GM12878 (cell line): ENCODE measurements around the gene NT5C. TPM values are rescaled to one million over a fixed set of nuclear protein-coding genes. Genes with fewer than 3 reads are reported as not detected.

Experiments
- CEBPZ ChIP-seq: fragments of 150-350 bp; IDR thresholded peaks from 2 replicates; pipeline ENCODE4 v1.6.1; 2016; ENCODE audit warnings: low read depth, low read length
- IKZF2 ChIP-seq, 2 experiments: fragments of 450-650 bp; IDR thresholded peaks; 2 replicates each; pipeline ENCODE4 v1.6.1; 2017; ENCODE audit warnings: mild to moderate bottlenecking in 2 of 2, moderate library complexity in 2 of 2
- TAF1 ChIP-seq: IDR thresholded peaks from 2 replicates; pipeline ENCODE4 v1.6.1; 2011; ENCODE audit warnings: mild to moderate bottlenecking, low read depth, low read length, borderline replicate concordance
- polyA plus RNA-seq, 11 experiments: library from polyadenylated mRNA; depleted of rRNA in 4 of 11; unstranded in 6 of 11; stranded (reverse) in 5 of 11; fragments of >200 nt; fragmentation: Nextera tagmentation in 4 of 11; fragmentation: Illumina TruSeq in 1 of 11; extraction: Ambion mirVana in 4 of 11; extraction: Trizol in 1 of 11; gene quantifications; 1 replicate in 1 of 11; 2 replicates in 10 of 11; pipeline versions ENCODE4 v1.2.1 to v1.2.3, GENCODE V29; 2011 to 2016; ENCODE audit warnings: inconsistent platforms in 2 of 11, missing spikeins in 2 of 11, low read depth in 1 of 11
- small RNA-seq: library from RNA; depleted of rRNA; stranded (forward); fragments of <200 nt; gene quantifications from one replicate; pipeline ENCODE3, GENCODE V24; 2014
- total RNA-seq, 4 experiments: library from RNA; depleted of rRNA in 3 of 4; stranded (reverse); fragments of >200 nt in 3 of 4; fragmentation: Illumina TruSeq in 1 of 4; extraction: Trizol in 1 of 4; gene quantifications; 2 replicates each; pipeline versions ENCODE4 v1.2.1 to v1.2.3, GENCODE V29; 2013 to 2021
- TF ChIP-seq, protein P1 (sequence below): fragments of 450-650 bp; conservative IDR thresholded peaks from 2 replicates; pipeline ENCODE4 v1.6.1; 2017; ENCODE audit warnings: mild to moderate bottlenecking, moderate library complexity

Gene NT5C
- total and polyA plus RNA-seq, 10 of the 15 experiments (the other 5 are each of a cell fraction or from before 2014, with no cell fraction given) = 3.7 to 158 (median 63.9) TPM

- TF ChIP-seq, protein P1, sequence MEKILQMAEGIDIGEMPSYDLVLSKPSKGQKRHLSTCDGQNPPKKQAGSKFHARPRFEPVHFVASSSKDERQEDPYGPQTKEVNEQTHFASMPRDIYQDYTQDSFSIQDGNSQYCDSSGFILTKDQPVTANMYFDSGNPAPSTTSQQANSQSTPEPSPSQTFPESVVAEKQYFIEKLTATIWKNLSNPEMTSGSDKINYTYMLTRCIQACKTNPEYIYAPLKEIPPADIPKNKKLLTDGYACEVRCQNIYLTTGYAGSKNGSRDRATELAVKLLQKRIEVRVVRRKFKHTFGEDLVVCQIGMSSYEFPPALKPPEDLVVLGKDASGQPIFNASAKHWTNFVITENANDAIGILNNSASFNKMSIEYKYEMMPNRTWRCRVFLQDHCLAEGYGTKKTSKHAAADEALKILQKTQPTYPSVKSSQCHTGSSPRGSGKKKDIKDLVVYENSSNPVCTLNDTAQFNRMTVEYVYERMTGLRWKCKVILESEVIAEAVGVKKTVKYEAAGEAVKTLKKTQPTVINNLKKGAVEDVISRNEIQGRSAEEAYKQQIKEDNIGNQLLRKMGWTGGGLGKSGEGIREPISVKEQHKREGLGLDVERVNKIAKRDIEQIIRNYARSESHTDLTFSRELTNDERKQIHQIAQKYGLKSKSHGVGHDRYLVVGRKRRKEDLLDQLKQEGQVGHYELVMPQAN = no peak
- TF ChIP-seq IKZF2 (IDR thresholded peaks at IDR 0.05) = no peak
- no peak for TF ChIP-seq CEBPZ
- no peak for TF ChIP-seq TAF1
These were observed 49.7 kb downstream of the NT5C start (continued) for GRCh38 chr17:75081611-75082540.

Small RNAs within 50 kb of the gene (small RNA-seq; reads per million reads assigned to genes)
- not detected for gene RF00019

Other genes with a start within 250 kb of the NT5C start
Only the 7 nearest of the 18 such genes appear.
- 201 and 218 TPM in 2 replicates for gene ATP5PD, start 84.8 kb downstream of the NT5C start, total RNA-seq (2014; rRNA removed)
- 303 and 307 TPM in 2 replicates for gene ATP5PD, start 84.8 kb downstream of the NT5C start, total RNA-seq (2014; rRNA removed; fragmentation: Illumina TruSeq; extraction: Trizol)
- gene ATP5PD, start 84.8 kb downstream of the NT5C start, total RNA-seq (2021) = 209 and 218 TPM in 2 replicates
- 172 and 241 TPM in 2 replicates for gene ATP5PD, start 84.8 kb downstream of the NT5C start, polyA plus RNA-seq (2011; rRNA removed)
- gene ATP5PD, start 84.8 kb downstream of the NT5C start, polyA plus RNA-seq (2014; fragmentation: Illumina TruSeq; extraction: Trizol) = 338 and 519 TPM in 2 replicates
- gene ATP5PD, start 84.8 kb downstream of the NT5C start, polyA plus RNA-seq (2014; fragmentation: Nextera tagmentation; extraction: Ambion mirVana) = 100 to 1,000 TPM; 710 to 772 TPM
- gene ATP5PD, start 84.8 kb downstream of the NT5C start, polyA plus RNA-seq (2014; rRNA removed) = 186 and 195 TPM in 2 replicates
- gene ATP5PD, start 84.8 kb downstream of the NT5C start, polyA plus RNA-seq (2016; fragmentation: Nextera tagmentation; extraction: Ambion mirVana) = 100 to 1,000 TPM; 436 to 445 TPM
- 13.6 and 14.2 TPM in 2 replicates for gene KCTD2, start 84.5 kb downstream of the NT5C start, total RNA-seq (2014; rRNA removed)
- gene KCTD2, start 84.5 kb downstream of the NT5C start, total RNA-seq (2014; rRNA removed; fragmentation: Illumina TruSeq; extraction: Trizol) = 11.9 and 13.3 TPM in 2 replicates
- 16.7 and 16.8 TPM in 2 replicates for gene KCTD2, start 84.5 kb downstream of the NT5C start, total RNA-seq (2021)
- 27.5 and 32.3 TPM in 2 replicates for gene KCTD2, start 84.5 kb downstream of the NT5C start, polyA plus RNA-seq (2011; rRNA removed)
- 17.3 and 20.0 TPM in 2 replicates for gene KCTD2, start 84.5 kb downstream of the NT5C start, polyA plus RNA-seq (2014; fragmentation: Illumina TruSeq; extraction: Trizol)
- 1 to 10 TPM; 1.5 to 2.2 TPM for gene KCTD2, start 84.5 kb downstream of the NT5C start, polyA plus RNA-seq (2014; fragmentation: Nextera tagmentation; extraction: Ambion mirVana)
- 15.6 and 16.1 TPM in 2 replicates for gene KCTD2, start 84.5 kb downstream of the NT5C start, polyA plus RNA-seq (2014; rRNA removed)
- 1 to 10 TPM; 1.5 to 4.5 TPM for gene KCTD2, start 84.5 kb downstream of the NT5C start, polyA plus RNA-seq (2016; fragmentation: Nextera tagmentation; extraction: Ambion mirVana)
- gene SLC16A5, start 43.8 kb downstream of the NT5C start, total RNA-seq (2014; rRNA removed) = 0.76 and 1.2 TPM in 2 replicates
- gene SLC16A5, start 43.8 kb downstream of the NT5C start, total RNA-seq (2014; rRNA removed; fragmentation: Illumina TruSeq; extraction: Trizol) = 0.88 and 0.94 TPM in 2 replicates
- 3.1 and 3.4 TPM in 2 replicates for gene SLC16A5, start 43.8 kb downstream of the NT5C start, total RNA-seq (2021)
- 0.17 and 0.30 TPM in 2 replicates for gene SLC16A5, start 43.8 kb downstream of the NT5C start, polyA plus RNA-seq (2011; rRNA removed)
- gene SLC16A5, start 43.8 kb downstream of the NT5C start, polyA plus RNA-seq (2014; fragmentation: Illumina TruSeq; extraction: Trizol) = 0.17 and 0.84 TPM in 2 replicates
- gene SLC16A5, start 43.8 kb downstream of the NT5C start, polyA plus RNA-seq (2014; fragmentation: Nextera tagmentation; extraction: Ambion mirVana) = under 1 TPM; 0.03 to 0.16 TPM
- gene SLC16A5, start 43.8 kb downstream of the NT5C start, polyA plus RNA-seq (2014; rRNA removed) = 2.4 and 3.0 TPM in 2 replicates
- gene SLC16A5, start 43.8 kb downstream of the NT5C start, polyA plus RNA-seq (2016; fragmentation: Nextera tagmentation; extraction: Ambion mirVana) = 1 to 10 TPM in 1 of 2 experiments, under 1 TPM in 1; 0.98 to 1.0 TPM
- gene ARMC7, start 21.8 kb downstream of the NT5C start, total RNA-seq (2014; rRNA removed) = 5.6 and 6.1 TPM in 2 replicates
- gene ARMC7, start 21.8 kb downstream of the NT5C start, total RNA-seq (2014; rRNA removed; fragmentation: Illumina TruSeq; extraction: Trizol) = 4.1 and 5.6 TPM in 2 replicates
- gene ARMC7, start 21.8 kb downstream of the NT5C start, total RNA-seq (2021) = 11.6 and 11.7 TPM in 2 replicates
- gene ARMC7, start 21.8 kb downstream of the NT5C start, polyA plus RNA-seq (2011; rRNA removed) = 2.4 and 5.2 TPM in 2 replicates
- 2.9 and 6.5 TPM in 2 replicates for gene ARMC7, start 21.8 kb downstream of the NT5C start, polyA plus RNA-seq (2014; fragmentation: Illumina TruSeq; extraction: Trizol)
- gene ARMC7, start 21.8 kb downstream of the NT5C start, polyA plus RNA-seq (2014; fragmentation: Nextera tagmentation; extraction: Ambion mirVana) = 1 to 10 TPM; 1.5 to 4.3 TPM
- 6.9 and 10.9 TPM in 2 replicates for gene ARMC7, start 21.8 kb downstream of the NT5C start, polyA plus RNA-seq (2014; rRNA removed)
- 10 to 100 TPM; 15.7 to 19.8 TPM for gene ARMC7, start 21.8 kb downstream of the NT5C start, polyA plus RNA-seq (2016; fragmentation: Nextera tagmentation; extraction: Ambion mirVana)
- gene JPT1, start 22.8 kb upstream of the NT5C start, total RNA-seq (2014; rRNA removed) = 150 and 158 TPM in 2 replicates
- 324 and 357 TPM in 2 replicates for gene JPT1, start 22.8 kb upstream of the NT5C start, total RNA-seq (2014; rRNA removed; fragmentation: Illumina TruSeq; extraction: Trizol)
- 316 and 327 TPM in 2 replicates for gene JPT1, start 22.8 kb upstream of the NT5C start, total RNA-seq (2021)
- 79.7 and 112 TPM in 2 replicates for gene JPT1, start 22.8 kb upstream of the NT5C start, polyA plus RNA-seq (2011; rRNA removed)
- 101 and 318 TPM in 2 replicates for gene JPT1, start 22.8 kb upstream of the NT5C start, polyA plus RNA-seq (2014; fragmentation: Illumina TruSeq; extraction: Trizol)
- gene JPT1, start 22.8 kb upstream of the NT5C start, polyA plus RNA-seq (2014; fragmentation: Nextera tagmentation; extraction: Ambion mirVana) = 100 to 1,000 TPM in 1 of 2 experiments, 10 to 100 TPM in 1; 95.9 to 140 TPM
- gene JPT1, start 22.8 kb upstream of the NT5C start, polyA plus RNA-seq (2014; rRNA removed) = 339 and 341 TPM in 2 replicates
- gene JPT1, start 22.8 kb upstream of the NT5C start, polyA plus RNA-seq (2016; fragmentation: Nextera tagmentation; extraction: Ambion mirVana) = 100 to 1,000 TPM; 648 to 651 TPM
- gene SUMO2, start 51.2 kb upstream of the NT5C start, total RNA-seq (2014; rRNA removed) = 163 and 207 TPM in 2 replicates
- gene SUMO2, start 51.2 kb upstream of the NT5C start, total RNA-seq (2014; rRNA removed; fragmentation: Illumina TruSeq; extraction: Trizol) = 312 and 322 TPM in 2 replicates
- 506 and 514 TPM in 2 replicates for gene SUMO2, start 51.2 kb upstream of the NT5C start, total RNA-seq (2021)
- 603 and 801 TPM in 2 replicates for gene SUMO2, start 51.2 kb upstream of the NT5C start, polyA plus RNA-seq (2011; rRNA removed)
- 265 and 335 TPM in 2 replicates for gene SUMO2, start 51.2 kb upstream of the NT5C start, polyA plus RNA-seq (2014; fragmentation: Illumina TruSeq; extraction: Trizol)
- 100 to 1,000 TPM; 709 to 767 TPM for gene SUMO2, start 51.2 kb upstream of the NT5C start, polyA plus RNA-seq (2014; fragmentation: Nextera tagmentation; extraction: Ambion mirVana)
- gene SUMO2, start 51.2 kb upstream of the NT5C start, polyA plus RNA-seq (2014; rRNA removed) = 232 and 249 TPM in 2 replicates
- 100 to 1,000 TPM; 755 to 803 TPM for gene SUMO2, start 51.2 kb upstream of the NT5C start, polyA plus RNA-seq (2016; fragmentation: Nextera tagmentation; extraction: Ambion mirVana)
- gene NUP85, start 73.9 kb upstream of the NT5C start, total RNA-seq (2014; rRNA removed) = 47.1 and 57.8 TPM in 2 replicates
- gene NUP85, start 73.9 kb upstream of the NT5C start, total RNA-seq (2014; rRNA removed; fragmentation: Illumina TruSeq; extraction: Trizol) = 52.9 and 54.0 TPM in 2 replicates
- 82.5 and 97.9 TPM in 2 replicates for gene NUP85, start 73.9 kb upstream of the NT5C start, total RNA-seq (2021)
- gene NUP85, start 73.9 kb upstream of the NT5C start, polyA plus RNA-seq (2011; rRNA removed) = 80.8 and 92.9 TPM in 2 replicates
- 59.6 and 65.9 TPM in 2 replicates for gene NUP85, start 73.9 kb upstream of the NT5C start, polyA plus RNA-seq (2014; fragmentation: Illumina TruSeq; extraction: Trizol)
- 100 to 1,000 TPM; 127 to 135 TPM for gene NUP85, start 73.9 kb upstream of the NT5C start, polyA plus RNA-seq (2014; fragmentation: Nextera tagmentation; extraction: Ambion mirVana)
- gene NUP85, start 73.9 kb upstream of the NT5C start, polyA plus RNA-seq (2014; rRNA removed) = 83.2 and 87.8 TPM in 2 replicates
- gene NUP85, start 73.9 kb upstream of the NT5C start, polyA plus RNA-seq (2016; fragmentation: Nextera tagmentation; extraction: Ambion mirVana) = 100 to 1,000 TPM; 103 to 104 TPM